ENCODE data around the gene OLR1.

DNA sequence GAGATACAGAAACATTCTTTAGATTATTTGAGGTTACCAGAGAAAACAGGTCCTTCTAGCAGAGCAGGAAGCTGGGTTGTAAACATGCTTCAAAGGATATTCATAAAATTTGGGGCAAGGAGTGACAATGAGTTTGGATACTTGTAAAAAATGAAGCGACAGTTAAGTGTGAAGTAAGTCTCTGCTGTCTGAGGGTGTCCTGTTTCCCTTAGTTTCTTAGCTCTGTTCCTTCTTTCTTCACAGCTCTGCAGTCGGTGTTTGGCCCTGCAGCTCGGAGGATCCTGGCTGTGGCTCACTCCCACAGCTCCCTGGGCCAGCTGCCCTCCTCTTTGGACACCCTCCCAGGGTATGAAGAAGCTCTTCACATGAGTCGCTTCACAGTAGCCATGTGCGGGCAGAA, 17.7 kb upstream of the OLR1 start:
- TF ChIP-seq JUN (CRISPR knock-in tag; IDR thresholded peaks at IDR 0.05) (no peak), ZNF232 (CRISPR knock-in tag; IDR thresholded peaks at IDR 0.05) (no peak), SMAD3 (CRISPR knock-in tag; IDR thresholded peaks at IDR 0.05; ENCODE audit: borderline replicate concordance) (no peak), IRF2 (CRISPR knock-in tag; IDR thresholded peaks at IDR 0.05; ENCODE audit: borderline replicate concordance, low read depth) (no peak), GRHL2 (CRISPR knock-in tag; IDR thresholded peaks at IDR 0.05; ENCODE audit: insufficient replicate concordance, severe bottlenecking) (no peak)
- TF ChIP-seq, protein P1, sequence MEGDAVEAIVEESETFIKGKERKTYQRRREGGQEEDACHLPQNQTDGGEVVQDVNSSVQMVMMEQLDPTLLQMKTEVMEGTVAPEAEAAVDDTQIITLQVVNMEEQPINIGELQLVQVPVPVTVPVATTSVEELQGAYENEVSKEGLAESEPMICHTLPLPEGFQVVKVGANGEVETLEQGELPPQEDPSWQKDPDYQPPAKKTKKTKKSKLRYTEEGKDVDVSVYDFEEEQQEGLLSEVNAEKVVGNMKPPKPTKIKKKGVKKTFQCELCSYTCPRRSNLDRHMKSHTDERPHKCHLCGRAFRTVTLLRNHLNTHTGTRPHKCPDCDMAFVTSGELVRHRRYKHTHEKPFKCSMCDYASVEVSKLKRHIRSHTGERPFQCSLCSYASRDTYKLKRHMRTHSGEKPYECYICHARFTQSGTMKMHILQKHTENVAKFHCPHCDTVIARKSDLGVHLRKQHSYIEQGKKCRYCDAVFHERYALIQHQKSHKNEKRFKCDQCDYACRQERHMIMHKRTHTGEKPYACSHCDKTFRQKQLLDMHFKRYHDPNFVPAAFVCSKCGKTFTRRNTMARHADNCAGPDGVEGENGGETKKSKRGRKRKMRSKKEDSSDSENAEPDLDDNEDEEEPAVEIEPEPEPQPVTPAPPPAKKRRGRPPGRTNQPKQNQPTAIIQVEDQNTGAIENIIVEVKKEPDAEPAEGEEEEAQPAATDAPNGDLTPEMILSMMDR (IDR thresholded peaks at IDR 0.05), result no peak
- TF ChIP-seq, protein P2, sequence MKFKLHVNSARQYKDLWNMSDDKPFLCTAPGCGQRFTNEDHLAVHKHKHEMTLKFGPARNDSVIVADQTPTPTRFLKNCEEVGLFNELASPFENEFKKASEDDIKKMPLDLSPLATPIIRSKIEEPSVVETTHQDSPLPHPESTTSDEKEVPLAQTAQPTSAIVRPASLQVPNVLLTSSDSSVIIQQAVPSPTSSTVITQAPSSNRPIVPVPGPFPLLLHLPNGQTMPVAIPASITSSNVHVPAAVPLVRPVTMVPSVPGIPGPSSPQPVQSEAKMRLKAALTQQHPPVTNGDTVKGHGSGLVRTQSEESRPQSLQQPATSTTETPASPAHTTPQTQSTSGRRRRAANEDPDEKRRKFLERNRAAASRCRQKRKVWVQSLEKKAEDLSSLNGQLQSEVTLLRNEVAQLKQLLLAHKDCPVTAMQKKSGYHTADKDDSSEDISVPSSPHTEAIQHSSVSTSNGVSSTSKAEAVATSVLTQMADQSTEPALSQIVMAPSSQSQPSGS (CRISPR knock-in tag; IDR thresholded peaks at IDR 0.05; ENCODE audit: borderline replicate concordance, low read depth), result no peak
- TF ChIP-seq, protein P3, sequence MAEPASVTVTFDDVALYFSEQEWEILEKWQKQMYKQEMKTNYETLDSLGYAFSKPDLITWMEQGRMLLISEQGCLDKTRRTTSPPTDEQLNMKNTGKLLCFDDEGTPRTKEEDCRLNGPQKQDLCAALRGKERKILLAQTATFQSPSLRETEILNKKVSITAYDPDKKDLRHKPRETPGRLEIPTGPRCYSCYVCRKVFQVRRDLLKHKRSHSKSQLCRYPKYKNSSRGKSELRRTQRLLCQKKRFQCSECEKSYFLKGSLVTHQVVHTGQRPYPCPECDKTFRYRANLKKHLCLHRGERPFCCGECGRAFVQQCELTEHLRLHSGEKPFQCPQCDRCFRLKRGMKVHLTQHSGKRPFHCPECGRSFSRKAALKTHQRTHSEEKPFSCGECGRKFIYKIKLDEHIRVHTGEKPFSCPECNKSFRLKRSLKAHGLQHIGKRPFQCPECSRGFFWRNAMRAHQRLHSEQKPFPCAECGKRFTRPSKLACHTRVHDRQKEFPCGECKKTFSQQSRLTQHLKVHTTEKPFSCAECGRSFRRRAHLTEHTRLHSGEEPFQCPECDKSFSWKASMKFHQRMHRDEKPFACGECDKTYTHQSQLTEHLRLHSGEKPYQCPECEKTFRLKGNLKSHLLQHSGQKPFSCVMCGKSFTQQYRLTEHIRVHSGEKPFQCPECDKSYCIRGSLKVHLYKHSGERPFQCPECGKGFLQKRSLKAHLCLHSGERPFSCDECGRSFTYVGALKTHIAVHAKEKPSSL (CRISPR knock-in tag; conservative IDR thresholded peaks at IDR 0.05), result no peak
- TF ChIP-seq, protein P4, sequence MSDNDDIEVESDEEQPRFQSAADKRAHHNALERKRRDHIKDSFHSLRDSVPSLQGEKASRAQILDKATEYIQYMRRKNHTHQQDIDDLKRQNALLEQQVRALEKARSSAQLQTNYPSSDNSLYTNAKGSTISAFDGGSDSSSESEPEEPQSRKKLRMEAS (CRISPR knock-in tag; IDR thresholded peaks at IDR 0.05), result no peak
- TF ChIP-seq, protein P5, sequence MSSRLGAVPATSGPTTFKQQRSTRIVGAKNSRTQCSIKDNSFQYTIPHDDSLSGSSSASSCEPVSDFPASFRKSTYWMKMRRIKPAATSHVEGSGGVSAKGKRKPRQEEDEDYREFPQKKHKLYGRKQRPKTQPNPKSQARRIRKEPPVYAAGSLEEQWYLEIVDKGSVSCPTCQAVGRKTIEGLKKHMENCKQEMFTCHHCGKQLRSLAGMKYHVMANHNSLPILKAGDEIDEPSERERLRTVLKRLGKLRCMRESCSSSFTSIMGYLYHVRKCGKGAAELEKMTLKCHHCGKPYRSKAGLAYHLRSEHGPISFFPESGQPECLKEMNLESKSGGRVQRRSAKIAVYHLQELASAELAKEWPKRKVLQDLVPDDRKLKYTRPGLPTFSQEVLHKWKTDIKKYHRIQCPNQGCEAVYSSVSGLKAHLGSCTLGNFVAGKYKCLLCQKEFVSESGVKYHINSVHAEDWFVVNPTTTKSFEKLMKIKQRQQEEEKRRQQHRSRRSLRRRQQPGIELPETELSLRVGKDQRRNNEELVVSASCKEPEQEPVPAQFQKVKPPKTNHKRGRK (CRISPR knock-in tag; IDR thresholded peaks at IDR 0.05; ENCODE audit: borderline replicate concordance), result no peak
- TF ChIP-seq, protein P6, sequence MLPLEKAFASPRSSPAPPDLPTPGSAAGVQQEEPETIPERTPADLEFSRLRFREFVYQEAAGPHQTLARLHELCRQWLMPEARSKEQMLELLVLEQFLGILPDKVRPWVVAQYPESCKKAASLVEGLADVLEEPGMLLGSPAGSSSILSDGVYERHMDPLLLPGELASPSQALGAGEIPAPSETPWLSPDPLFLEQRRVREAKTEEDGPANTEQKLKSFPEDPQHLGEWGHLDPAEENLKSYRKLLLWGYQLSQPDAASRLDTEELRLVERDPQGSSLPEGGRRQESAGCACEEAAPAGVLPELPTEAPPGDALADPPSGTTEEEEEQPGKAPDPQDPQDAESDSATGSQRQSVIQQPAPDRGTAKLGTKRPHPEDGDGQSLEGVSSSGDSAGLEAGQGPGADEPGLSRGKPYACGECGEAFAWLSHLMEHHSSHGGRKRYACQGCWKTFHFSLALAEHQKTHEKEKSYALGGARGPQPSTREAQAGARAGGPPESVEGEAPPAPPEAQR (CRISPR knock-in tag; IDR thresholded peaks at IDR 0.05), result no peak
